GM19463 (cell line): ENCODE measurements around the gene P4HA1.

Source experiments
- ATAC-seq: cut with Tn5 transposase; IDR thresholded peaks from one replicate; pipeline ENCODE4 v1.9.1; 2021; ENCODE audit warnings: mild to moderate bottlenecking, moderate library complexity; ENCODE audit not compliant: unreplicated experiment

The P4HA1 gene

GRCh38 chr10:72981882-72982529 lies 114.7 kb downstream of the P4HA1 start:
- ATAC-seq, result no peak

GRCh38 chr10:72981028-72981881 lies 115.4 kb downstream of the P4HA1 start:
- ATAC-seq, result no peak

GRCh38 chr10:72980348-72980747 lies 116.3 kb downstream of the P4HA1 start:
- no peak for ATAC-seq

DNA sequence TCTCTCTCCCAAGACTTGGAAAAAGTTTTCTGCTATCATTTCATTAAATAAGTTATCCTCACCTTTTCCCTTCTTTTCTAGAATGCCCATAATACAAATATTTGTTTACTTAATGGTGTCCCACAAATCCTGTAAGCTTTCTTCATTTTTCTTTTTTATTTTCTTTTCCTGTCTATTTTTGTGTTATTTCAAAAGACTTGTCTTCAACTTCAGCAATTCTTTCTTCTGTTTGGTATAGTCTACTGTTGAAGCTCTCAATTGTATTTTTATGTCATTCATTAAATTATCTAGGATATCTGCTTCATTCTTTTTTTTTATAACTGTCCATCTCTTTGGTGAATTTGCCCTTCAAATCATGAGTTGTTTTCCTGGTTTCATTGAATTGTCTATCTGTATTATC lies 117.0 kb downstream of the P4HA1 start:
- ATAC-seq, result no peak

DNA sequence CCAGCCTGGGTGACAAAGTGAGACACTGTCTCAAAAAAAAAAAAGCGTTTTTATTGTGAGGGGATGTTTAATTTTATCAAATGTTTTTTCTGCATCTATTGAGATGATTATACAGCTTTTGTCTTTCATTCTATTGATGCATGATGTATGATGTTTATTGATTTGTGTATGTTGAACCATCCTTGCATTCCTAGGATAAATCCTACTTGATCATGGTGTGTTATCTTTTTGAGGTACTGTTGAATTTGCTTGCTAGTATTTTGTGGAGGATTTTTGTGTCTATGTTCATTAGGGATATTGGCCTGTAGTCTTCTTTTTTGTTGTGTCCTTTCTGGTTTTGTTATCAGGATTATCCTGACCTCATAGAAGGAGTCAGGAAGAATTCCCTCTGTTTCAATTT lies 119.8 kb downstream of the P4HA1 start:
- ATAC-seq, result no peak
